B cell (primary cell): Measurements from ENCODE around the gene RGS17. TPM values are rescaled to one million over a fixed set of nuclear protein-coding genes. Genes with fewer than 3 reads are reported as not detected.

Experiments
- ATAC-seq: fragments of 200-7000 bp; cut with Tn5 transposase; one replicate; pipeline ENCODE4 v1.10.0; 2021; ENCODE audit warnings: low read depth, mild to moderate bottlenecking, moderate number of reproducible peaks, moderate library complexity
- CTCF ChIA-PET: fragments of 350-600 bp; sonication (Branson Sonifier 250); formaldehyde crosslinking; loops from one replicate; lab custom pipeline; 2021; ENCODE audit warnings: antibody characterized with exemption, inconsistent platforms; lab: Charles Lee
- POLR2A ChIA-PET: fragments of 350-600 bp; sonication (Branson Sonifier 250); formaldehyde crosslinking; loops from one replicate; lab custom pipeline; 2021; ENCODE audit warnings: antibody characterized with exemption; lab: Charles Lee
- DNase-seq: peaks from one replicate; pipeline ENCODE4 v3.0.0; 2013
- H2AFZ ChIP-seq: 2 replicates; pipeline ENCODE4 v1.6.1; 2012; ENCODE audit warnings: mild to moderate bottlenecking, low read depth, low read length; ENCODE audit not compliant: insufficient read depth, poor library complexity, severe bottlenecking
- H3K27ac ChIP-seq, 2 donors: 1 replicate in 1 of 2; 2 replicates in 1 of 2; pipeline ENCODE4 v1.5.1; 2012 to 2013; ENCODE audit warnings: low read length in 2 of 2, mild to moderate bottlenecking in 2 of 2, moderate library complexity in 1 of 2
- H3K27me3 ChIP-seq, 4 experiments: fragments of 200-600 bp in 1 of 4; sonication (generic) in 1 of 4; replicated peaks in 1 of 4; 1 replicate in 2 of 4; 2 replicates in 2 of 4; pipeline versions ENCODE4 v1.6.1 to v1.7.0; 2013 to 2016; ENCODE audit warnings: low read length in 3 of 4, mild to moderate bottlenecking in 2 of 4, mixed read lengths in 1 of 4, moderate library complexity in 1 of 4; ENCODE audit not compliant: insufficient read depth in 4 of 4, control insufficient read depth in 3 of 4; ENCODE audit errors: control extremely low read depth in 1 of 4
- H3K36me3 ChIP-seq, 2 experiments: replicated peaks in 1 of 2; 1 replicate in 1 of 2; 2 replicates in 1 of 2; pipeline versions ENCODE4 v1.6.1 to v1.7.1; 2013; ENCODE audit warnings: low read length in 1 of 2; ENCODE audit not compliant: insufficient read depth in 2 of 2, control insufficient read depth in 1 of 2; ENCODE audit errors: control extremely low read depth in 1 of 2, extremely low read depth in 1 of 2
- H3K4me1 ChIP-seq, 2 donors: fragments of 200-600 bp in 1 of 2; sonication (generic) in 1 of 2; 1 replicate in 1 of 2; 2 replicates in 1 of 2; pipeline versions ENCODE4 v1.5.1 to v1.6.1; 2013 to 2017; ENCODE audit warnings: low read length in 2 of 2; ENCODE audit not compliant: control insufficient read depth in 2 of 2, insufficient read depth in 2 of 2
- H3K4me2 ChIP-seq: replicated peaks from 2 replicates; pipeline ENCODE3; 2012; ENCODE audit warnings: mild to moderate bottlenecking, low read depth, low read length; ENCODE audit not compliant: poor library complexity, severe bottlenecking
- H3K4me3 ChIP-seq, 5 experiments: fragments of 200-600 bp in 1 of 5; sonication (generic) in 1 of 5; 1 replicate in 3 of 5; 2 replicates in 2 of 5; pipeline versions ENCODE4 v1.5.1 to v1.7.0; 2011 to 2016; ENCODE audit warnings: low read length in 4 of 5, mild to moderate bottlenecking in 4 of 5, low read depth in 2 of 5, control low read depth in 1 of 5, moderate library complexity in 1 of 5; ENCODE audit not compliant: insufficient read depth in 1 of 5; ENCODE audit errors: control extremely low read depth in 1 of 5, extremely low read depth in 1 of 5
- H3K79me2 ChIP-seq: fragments of 200-600 bp; sonication (generic); one replicate; pipeline ENCODE4 v1.6.0; 2016; ENCODE audit warnings: low read length; ENCODE audit not compliant: control insufficient read depth, insufficient read depth
- H3K9ac ChIP-seq: fragments of 200-600 bp; sonication (generic); 2 replicates; pipeline ENCODE4 v1.6.1; 2017; ENCODE audit warnings: mild to moderate bottlenecking, low read length, moderate library complexity
- H3K9me3 ChIP-seq, 3 donors: one replicate each; pipeline versions ENCODE4 v1.6.1 to v1.7.1; 2013; ENCODE audit warnings: low read length in 2 of 3; ENCODE audit not compliant: control insufficient read depth in 2 of 3, insufficient read depth in 1 of 3; ENCODE audit errors: control extremely low read depth in 1 of 3
- H4K20me1 ChIP-seq: 2 replicates; pipeline ENCODE4 v1.6.0; 2012; ENCODE audit warnings: mild to moderate bottlenecking, low read length; ENCODE audit not compliant: insufficient read depth, control insufficient read depth, poor library complexity, severe bottlenecking
- H3K27ac Mint-ChIP-seq: one replicate; pipeline ENCODE4 v1.8.0; 2021; ENCODE audit warnings: mixed read lengths
- H3K27me3 Mint-ChIP-seq: one replicate; pipeline ENCODE4 v1.8.0; 2021; ENCODE audit warnings: mixed read lengths
- H3K4me1 Mint-ChIP-seq: one replicate; pipeline ENCODE4 v1.8.0; 2021; ENCODE audit warnings: mixed read lengths
- H3K4me3 Mint-ChIP-seq: one replicate; pipeline ENCODE4 v1.8.0; 2021; ENCODE audit warnings: mixed read lengths
- H3K9me3 Mint-ChIP-seq: one replicate; pipeline ENCODE4 v1.8.0; 2022; ENCODE audit warnings: mixed read lengths; ENCODE audit not compliant: insufficient read depth
- CTCF ChIP-seq: fragments of 200-600 bp; IDR thresholded peaks from one replicate; pipeline ENCODE4 v1.8.0; 2022; ENCODE audit warnings: antibody characterized with exemption, mild to moderate bottlenecking
- EZH2 ChIP-seq: IDR thresholded peaks from 2 replicates; pipeline ENCODE4 v1.6.1; 2012; ENCODE audit warnings: borderline replicate concordance, low read depth, mild to moderate bottlenecking, moderate library complexity, low read length; ENCODE audit not compliant: insufficient read depth, poor library complexity, severe bottlenecking
- WGBS: methylation state at CpG from one replicate; pipeline ENCODE4 v1.1.5; 2013; ENCODE audit warnings: missing lambda C conversion rate; ENCODE audit not compliant: insufficient coverage; 5-methylcytosine and 5-hydroxymethylcytosine counted together
- intact Hi-C: fragments of 100-400 bp; cut with micrococcal nuclease; formaldehyde crosslinking; loops from one replicate; pipeline ENCODE4 v1.10.0; 2022
- polyA plus RNA-seq: library from polyadenylated mRNA; depleted of rRNA; stranded (reverse); fragments of >200 nt; gene quantifications from 2 replicates; pipeline ENCODE4 v1.2.3, GENCODE V29; 2012
- total RNA-seq, 2 donors: library from RNA; stranded (reverse); fragments of 120-200 nt in 1 of 2; gene quantifications; 1 replicate in 1 of 2; 2 replicates in 1 of 2; pipeline versions ENCODE4 v1.2.3 to v1.2.4, GENCODE V29; 2013 to 2022

The RGS17 gene
- total and polyA plus RNA-seq, 2 donors (not counting 1 experiment from before 2014, with no cell fraction given), result not detected

GRCh38 chr6:153062516-153062915, 68.6 kb downstream of the RGS17 start:
- Histone ChIP-seq H3K4me2 (no peak overlapping the region), H3K9me3 (peaks cover 0 to 5% (median 0%) of the 10 kb centered on the region in 3 donors), H2AFZ (no peak overlapping the region), H3K27me3 (no peaks in the 10 kb centered on the region), H3K4me3 (no peak overlapping the region), H3K79me2 (no peaks in the 10 kb centered on the region), H3K9ac (no peak overlapping the region), H4K20me1 (no peaks in the 10 kb centered on the region), H3K4me1 (no peaks in the 10 kb centered on the region), H3K36me3 (no peaks in the 10 kb centered on the region), H3K27ac (no peak overlapping the region)
- Mint-ChIP-seq H3K27ac (no peak overlapping the region), H3K9me3 (peaks cover 2% of the 10 kb centered on the region), H3K4me1 (no peaks in the 10 kb centered on the region), H3K4me3 (no peak overlapping the region), H3K27me3 (peaks cover 13% of the 10 kb centered on the region)
- ATAC-seq (no peak), DNase-seq (no peak)
- 75% methylated on average over 1 of the region's 2 CpGs for WGBS
- intact Hi-C loops, result no loop called here
- TF ChIP-seq EZH2, result no peak
- no peak for TF ChIP-seq CTCF
- ChIA-PET CTCF (no interaction called here), POLR2A (no interaction called here)

- H3K27ac Mint-ChIP-seq, result no peak overlapping the region
- ATAC-seq (no peak), DNase-seq (no peak)
- no peak overlapping the region for H3K9ac ChIP-seq
- H3K27me3 Mint-ChIP-seq, result peaks cover 13% of the 10 kb centered on the region
- no peak overlapping the region for H3K27ac ChIP-seq
- peaks cover 2% of the 10 kb centered on the region for H3K9me3 Mint-ChIP-seq
- intact Hi-C loops, result no loop called here
- no peak overlapping the region for H3K4me3 Mint-ChIP-seq
- ChIA-PET POLR2A (no interaction called here), CTCF (no interaction called here)
- no peaks in the 10 kb centered on the region for H3K4me1 ChIP-seq
- TF ChIP-seq EZH2 (no peak), CTCF (no peak)
- no peaks in the 10 kb centered on the region for H3K27me3 ChIP-seq
- H3K9me3 ChIP-seq, result peaks cover 0 to 5% (median 0%) of the 10 kb centered on the region in 3 donors
- no peak overlapping the region for H2AFZ ChIP-seq
- H3K4me2 ChIP-seq, result no peak overlapping the region
- no peaks in the 10 kb centered on the region for H3K4me1 Mint-ChIP-seq
- H3K36me3 ChIP-seq, result no peaks in the 10 kb centered on the region
- no peak overlapping the region for H3K4me3 ChIP-seq
- H3K79me2 ChIP-seq, result no peaks in the 10 kb centered on the region
- H4K20me1 ChIP-seq, result no peaks in the 10 kb centered on the region
- WGBS, result no CpG with 5 or more reads among the region's 1 CpG
Measured at GRCh38 chr6:153059757-153060156, 71.3 kb downstream of the RGS17 start.
